ENCODE measurements around the gene CAMSAP2. TPM values are rescaled to one million over a fixed set of nuclear protein-coding genes. Genes with fewer than 3 reads are reported as not detected.

The CAMSAP2 gene
- total and polyA plus RNA-seq, 8 donors: 2.7 to 10.3 (median 4.4) TPM

GRCh38 chr1:200869753-200870391 is 131.2 kb downstream of the CAMSAP2 start:
- H3K27me3 ChIP-seq: peaks cover 0 to 13% (median 2%) of the 10 kb centered on the region in 4 donors

GRCh38 chr1:200872446-200873115 is 133.9 kb downstream of the CAMSAP2 start, which contains the start of gene GPR25:
GPR25 (plus strand) TSS chr1:200872981; CDS start chr1:200873038, 57 bp downstream.
- Histone ChIP-seq H3K4me1 (peaks cover 0 to 4% (median 0%) of the 10 kb centered on the region in 3 donors), H3K4me3 (peak within 1 kb of the TSS in 2 of 4 donors; percentile 10 to 37), H3K36me3 (no peaks in the 10 kb centered on the region), H3K9me3 (no peaks in the 10 kb centered on the region), H3K27me3 (peaks cover 0 to 20% (median 2%) of the 10 kb centered on the region in 4 donors), H3K27ac (no peak within 1 kb of the TSS)
- peak in 2 of 4 donors; percentile 11 to 24 for ATAC-seq
- intact Hi-C loops (cut with DNase I): no loop called here
- 83% methylated on average over 23 of the region's 23 CpGs for WGBS, 2 donors
- no peak for FAIRE-seq
- no peak for DNase-seq
- TF ChIP-seq CTCF (IDR thresholded peaks at IDR 0.05): no peak

More at GRCh38 chr1:200869753-200870391, 131.2 kb downstream of the CAMSAP2 start:
- Histone ChIP-seq H3K4me3 (no peak overlapping the region), H3K4me1 (peaks cover 0 to 4% (median 0%) of the 10 kb centered on the region in 3 donors), H3K27ac (no peak overlapping the region), H3K36me3 (no peaks in the 10 kb centered on the region), H3K9me3 (no peaks in the 10 kb centered on the region)
- ATAC-seq (no peak), FAIRE-seq (no peak), DNase-seq (no peak)
- no peak for TF ChIP-seq CTCF (IDR thresholded peaks at IDR 0.05)
- intact Hi-C loops (cut with DNase I): no loop called here
- WGBS, 2 donors: 84 to 89% methylated on average over 9 of the region's 9 CpGs

- Histone ChIP-seq H3K27ac (no peak overlapping the region), H3K27me3 (peaks cover 0 to 20% (median 2%) of the 10 kb centered on the region in 4 donors), H3K4me1 (peaks cover 0 to 4% (median 0%) of the 10 kb centered on the region in 3 donors), H3K36me3 (no peaks in the 10 kb centered on the region), H3K4me3 (peak overlapping the region in 2 of 4 donors; percentile 10 to 37), H3K9me3 (no peaks in the 10 kb centered on the region)
- FAIRE-seq: no peak
- no peak for TF ChIP-seq CTCF (IDR thresholded peaks at IDR 0.05)
- peak in 1 of 6 donors; percentile 79 for DNase-seq
- ATAC-seq: peak; percentile 46 to 80 (median 59)
- intact Hi-C loops (cut with DNase I): no loop called here
- WGBS, 2 donors: 16% methylated on average over 35 to 61 of the region's 61 CpGs
Observed at GRCh38 chr1:200873116-200873670, 134.5 kb downstream of the CAMSAP2 start.

- 28 to 34% methylated on average over 62 to 66 of the region's 66 CpGs for WGBS, 2 donors
- intact Hi-C loops (cut with DNase I): no loop called here
- H3K4me3 ChIP-seq: peak overlapping the region in 2 of 4 donors; percentile 10 to 37
- no peak overlapping the region for H3K27ac ChIP-seq
- H3K4me1 ChIP-seq: peaks cover 0 to 4% (median 0%) of the 10 kb centered on the region in 3 donors
- FAIRE-seq (no peak), DNase-seq (peak in 1 of 6 donors; percentile 58), ATAC-seq (peak in 3 of 4 donors; percentile 12 to 30 (median 19))
- no peak for TF ChIP-seq CTCF (IDR thresholded peaks at IDR 0.05)
- H3K27me3 ChIP-seq: peaks cover 0 to 20% (median 2%) of the 10 kb centered on the region in 4 donors
- H3K9me3 ChIP-seq: no peaks in the 10 kb centered on the region
- no peaks in the 10 kb centered on the region for H3K36me3 ChIP-seq
Observed at GRCh38 chr1:200873671-200874397, 135.1 kb downstream of the CAMSAP2 start.

All from pancreas (tissue), 10 donors.